Measurements from ENCODE around the gene SORBS1.

Gene SORBS1

GRCh38 chr10:95303950-95304349, 257.2 kb downstream of the SORBS1 start:
- TF ChIP-seq POLR2A (IDR thresholded peaks at IDR 0.05; ENCODE audit: low read depth, low read length), result no peak
- no peak for FAIRE-seq
- DNase-seq (ENCODE audit: insufficient read length, low spot score), result no peak

GRCh38 chr10:95303535-95303934, 257.6 kb downstream of the SORBS1 start:
- no peak for DNase-seq (ENCODE audit: insufficient read length, low spot score)
- FAIRE-seq, result no peak
- TF ChIP-seq POLR2A (IDR thresholded peaks at IDR 0.05; ENCODE audit: low read depth, low read length), result no peak

- FAIRE-seq (no peak), DNase-seq (ENCODE audit: insufficient read length, low spot score) (no peak)
- no peak for TF ChIP-seq POLR2A (IDR thresholded peaks at IDR 0.05; ENCODE audit: low read depth, low read length)
These were observed 261.1 kb downstream of the SORBS1 start for GRCh38 chr10:95300022-95300539.

GRCh38 chr10:95297402-95297801, 263.8 kb downstream of the SORBS1 start:
- TF ChIP-seq POLR2A (IDR thresholded peaks at IDR 0.05; ENCODE audit: low read depth, low read length), result no peak

DNA sequence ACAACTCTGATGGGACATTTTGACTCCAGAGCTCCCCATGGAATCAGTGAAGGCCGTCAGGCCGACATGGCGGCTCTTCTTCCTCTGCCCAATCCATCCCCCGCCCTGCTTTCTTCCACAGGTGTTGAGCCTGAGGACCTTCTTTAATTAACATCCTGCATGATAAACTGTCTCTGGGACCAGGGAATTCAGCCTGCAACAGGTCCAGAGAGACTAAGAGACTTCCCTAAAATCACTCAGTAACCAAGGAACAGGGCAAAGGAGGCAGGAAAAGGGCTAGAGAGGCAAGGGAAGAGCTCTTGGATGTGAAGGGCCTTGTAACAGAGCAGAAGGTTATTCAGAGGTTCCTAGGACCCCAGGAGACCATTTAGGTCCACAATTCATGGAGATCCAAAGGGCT, 264.4 kb downstream of the SORBS1 start:
- DNase-seq (ENCODE audit: insufficient read length, low spot score) (no peak), FAIRE-seq (no peak)
- no peak for TF ChIP-seq POLR2A (IDR thresholded peaks at IDR 0.05; ENCODE audit: low read depth, low read length)

More at GRCh38 chr10:95297402-95297801, 263.8 kb downstream of the SORBS1 start:
- no peak for DNase-seq (ENCODE audit: insufficient read length, low spot score)
- no peak for FAIRE-seq

DNA sequence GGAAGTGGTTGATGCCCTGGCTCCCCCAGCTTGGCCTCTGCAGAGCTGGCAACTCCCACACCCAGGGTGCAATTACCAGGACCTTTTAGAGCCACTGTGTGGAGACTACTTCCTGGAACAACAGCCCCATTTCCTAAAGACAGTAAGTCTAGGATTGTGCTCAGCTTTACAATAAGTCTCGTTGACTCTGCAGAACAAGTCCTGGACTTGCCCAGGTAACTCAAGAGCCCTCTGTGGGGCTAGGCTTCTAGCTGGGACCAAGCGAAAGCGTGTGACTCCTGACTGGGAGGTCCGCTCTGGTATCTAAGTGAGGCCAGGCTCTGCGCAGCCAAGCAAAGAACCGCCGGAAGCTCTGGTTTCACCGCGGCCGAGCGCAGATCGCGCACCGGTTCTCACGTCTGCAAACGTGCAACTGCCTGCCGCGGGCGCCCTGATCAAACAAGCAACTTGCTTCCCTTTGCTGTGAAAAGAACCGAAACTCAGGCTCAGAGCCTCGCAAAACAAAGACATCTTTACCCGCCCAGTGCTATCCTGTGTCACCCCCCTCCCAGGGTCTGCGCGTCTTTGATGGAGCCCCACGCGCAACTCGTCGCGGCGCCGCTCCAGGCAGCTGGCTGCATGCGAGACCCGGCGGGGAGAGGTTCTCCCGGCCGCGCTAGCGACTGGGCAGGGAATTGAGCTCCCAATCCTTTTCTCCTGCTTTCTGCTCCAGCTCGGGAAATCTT, 266.0 kb downstream of the SORBS1 start:
- DNase-seq (ENCODE audit: insufficient read length, low spot score), result no peak
- no peak for TF ChIP-seq POLR2A (IDR thresholded peaks at IDR 0.05; ENCODE audit: low read depth, low read length)
- no peak for FAIRE-seq

GRCh38 chr10:95293631-95294030, 267.5 kb downstream of the SORBS1 start:
- FAIRE-seq (no peak), DNase-seq (ENCODE audit: insufficient read length, low spot score) (no peak)
- TF ChIP-seq POLR2A (IDR thresholded peaks at IDR 0.05; ENCODE audit: low read depth, low read length), result no peak

DNA sequence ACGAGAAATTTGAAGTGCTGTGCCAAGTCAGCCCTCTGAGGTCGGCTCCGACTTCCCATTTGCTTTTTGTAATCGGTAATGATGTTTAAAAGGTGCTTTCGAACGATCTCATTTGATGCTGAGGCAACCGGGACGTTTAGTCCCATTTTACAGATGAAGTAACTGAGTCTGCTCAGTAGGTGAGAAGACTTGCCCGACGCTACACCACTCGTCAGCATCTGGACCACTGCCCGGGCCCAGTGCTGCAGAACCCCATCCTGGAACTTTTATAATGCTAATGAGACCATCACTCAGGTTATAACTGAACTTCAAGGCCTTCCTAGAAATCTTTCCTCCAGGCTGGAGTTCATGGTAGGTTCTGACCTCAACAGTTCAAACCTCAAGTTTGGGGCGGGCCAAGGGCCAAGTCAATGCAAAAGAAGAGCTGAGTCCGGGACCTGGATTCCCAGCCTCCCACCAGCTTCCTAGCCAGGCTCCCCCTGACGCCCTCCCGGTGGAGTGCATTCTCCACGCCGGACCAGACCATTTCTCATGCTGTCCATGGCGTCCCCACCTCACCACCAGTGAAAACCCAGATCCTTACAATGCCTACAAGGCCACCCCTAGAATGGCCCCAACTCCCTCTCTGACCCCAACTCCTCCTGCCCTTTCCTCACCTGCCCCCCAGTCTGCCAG, 269.7 kb downstream of the SORBS1 start:
- FAIRE-seq (no peak), DNase-seq (ENCODE audit: insufficient read length, low spot score) (no peak)
- TF ChIP-seq POLR2A (IDR thresholded peaks at IDR 0.05; ENCODE audit: low read depth, low read length), result no peak

DNA sequence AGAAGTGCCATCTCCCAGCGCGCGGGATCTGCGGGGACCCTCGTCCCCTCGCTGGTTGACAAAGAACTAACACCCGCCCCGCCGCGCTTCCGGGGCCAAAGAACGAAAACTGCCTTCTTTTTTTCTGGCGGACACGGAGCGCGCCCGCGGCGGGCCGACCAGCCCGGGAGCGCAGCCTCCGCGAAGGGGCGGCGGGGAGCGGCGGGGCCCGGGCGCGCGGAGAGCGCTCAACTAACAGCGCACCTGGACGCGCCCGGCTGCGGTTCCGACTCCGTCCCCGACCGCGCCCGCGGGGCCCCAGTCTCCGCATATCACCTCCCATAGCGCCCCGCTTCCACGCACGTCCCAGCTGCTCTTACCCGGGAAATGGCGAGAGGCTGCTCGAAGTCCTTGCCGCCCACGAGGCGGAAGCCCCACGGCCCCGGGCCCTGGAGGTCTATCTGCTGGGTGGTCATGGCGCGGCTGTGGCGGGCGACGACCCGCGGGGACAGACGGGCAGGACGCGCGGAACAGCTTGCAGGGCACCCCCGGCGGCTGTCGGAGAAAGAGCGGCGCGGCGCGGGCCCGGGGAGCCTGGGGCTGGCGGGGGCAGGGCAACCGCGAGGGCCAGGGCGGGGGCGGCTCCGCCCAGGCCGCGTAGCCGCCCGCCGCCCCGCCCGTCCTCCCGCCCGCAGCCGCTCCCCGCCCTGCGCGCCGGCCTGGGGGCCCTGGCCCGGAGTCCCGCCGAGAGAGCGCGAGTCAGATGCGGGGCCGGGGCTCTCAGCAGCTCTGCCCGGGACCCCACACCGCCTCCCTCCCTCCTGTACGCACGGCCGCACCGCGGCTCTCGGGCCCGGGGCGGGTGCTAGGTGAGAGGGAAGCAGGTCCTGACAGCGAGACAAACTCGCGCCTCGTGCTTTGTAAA, 270.5 kb downstream of the SORBS1 start, which contains the start of gene PDLIM1:
TSS of gene PDLIM1 (minus strand) at position 543 of the 904 bp plus-strand sequence. CDS start at position 455, 88 bp downstream.
- TF ChIP-seq POLR2A (IDR thresholded peaks at IDR 0.05; ENCODE audit: low read depth, low read length), result peak; percentile 61
- FAIRE-seq (no peak), DNase-seq (ENCODE audit: insufficient read length, low spot score) (peak; percentile 76)

DNA sequence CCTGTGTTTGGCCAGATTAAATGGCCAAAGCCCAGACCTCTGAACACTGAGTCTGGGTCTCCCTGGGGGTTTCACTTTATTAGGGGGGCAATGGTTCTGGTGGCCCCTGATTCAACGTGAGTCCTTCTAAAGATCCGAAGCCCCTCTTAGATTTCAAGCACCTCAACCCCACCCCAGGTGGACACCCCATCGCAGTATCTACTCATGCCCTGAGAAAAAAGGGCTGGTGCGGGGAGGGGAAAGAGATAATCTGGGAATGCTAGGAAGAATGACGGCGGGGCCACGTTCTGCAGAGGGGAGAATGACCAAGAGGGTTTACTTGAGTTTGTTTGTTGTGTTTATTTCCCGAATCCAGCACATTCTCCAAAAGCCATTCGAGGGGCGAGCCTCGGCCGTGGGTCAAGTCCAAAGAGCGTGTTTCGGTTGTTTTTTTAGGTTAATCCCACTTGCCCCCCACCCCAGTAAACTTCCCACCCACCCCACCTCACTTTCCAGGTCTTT, 271.2 kb downstream of the SORBS1 start:
- FAIRE-seq (no peak), DNase-seq (ENCODE audit: insufficient read length, low spot score) (no peak)
- no peak for TF ChIP-seq POLR2A (IDR thresholded peaks at IDR 0.05; ENCODE audit: low read depth, low read length)

GRCh38 chr10:95289003-95289920, 271.9 kb downstream of the SORBS1 start:
- FAIRE-seq (no peak), DNase-seq (ENCODE audit: insufficient read length, low spot score) (no peak)
- TF ChIP-seq POLR2A (IDR thresholded peaks at IDR 0.05; ENCODE audit: low read depth, low read length), result no peak

GRCh38 chr10:95288303-95288702, 272.9 kb downstream of the SORBS1 start:
- no peak for FAIRE-seq
- TF ChIP-seq POLR2A (IDR thresholded peaks at IDR 0.05; ENCODE audit: low read depth, low read length), result no peak

GRCh38 chr10:95287281-95287680, 273.9 kb downstream of the SORBS1 start:
- DNase-seq (ENCODE audit: insufficient read length, low spot score), result no peak
- no peak for FAIRE-seq
- TF ChIP-seq POLR2A (IDR thresholded peaks at IDR 0.05; ENCODE audit: low read depth, low read length), result no peak

More at GRCh38 chr10:95288303-95288702, 272.9 kb downstream of the SORBS1 start:
- no peak for DNase-seq (ENCODE audit: insufficient read length, low spot score)
